Measurements from ENCODE around the gene SAMSN1.

DNA sequence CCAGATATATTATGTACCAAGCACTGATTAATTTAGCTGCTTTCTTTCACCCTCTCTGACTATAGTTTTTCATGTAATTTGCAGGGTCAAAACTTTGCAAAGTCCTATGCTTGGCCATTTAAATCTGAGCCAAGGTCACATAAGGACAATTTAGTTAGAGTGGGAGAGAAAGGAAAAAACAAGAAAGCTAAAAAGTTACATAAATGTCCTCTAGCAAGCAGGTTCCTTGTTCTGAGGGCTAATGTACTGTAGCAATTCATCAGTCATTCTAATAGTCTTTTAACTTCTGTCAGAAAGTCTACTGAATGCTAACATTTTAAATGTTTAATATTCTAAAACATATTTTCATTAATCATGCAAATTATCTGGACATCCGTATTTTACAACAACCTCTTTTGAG lies 68.3 kb downstream of the SAMSN1 start:
- TF ChIP-seq, protein P1, sequence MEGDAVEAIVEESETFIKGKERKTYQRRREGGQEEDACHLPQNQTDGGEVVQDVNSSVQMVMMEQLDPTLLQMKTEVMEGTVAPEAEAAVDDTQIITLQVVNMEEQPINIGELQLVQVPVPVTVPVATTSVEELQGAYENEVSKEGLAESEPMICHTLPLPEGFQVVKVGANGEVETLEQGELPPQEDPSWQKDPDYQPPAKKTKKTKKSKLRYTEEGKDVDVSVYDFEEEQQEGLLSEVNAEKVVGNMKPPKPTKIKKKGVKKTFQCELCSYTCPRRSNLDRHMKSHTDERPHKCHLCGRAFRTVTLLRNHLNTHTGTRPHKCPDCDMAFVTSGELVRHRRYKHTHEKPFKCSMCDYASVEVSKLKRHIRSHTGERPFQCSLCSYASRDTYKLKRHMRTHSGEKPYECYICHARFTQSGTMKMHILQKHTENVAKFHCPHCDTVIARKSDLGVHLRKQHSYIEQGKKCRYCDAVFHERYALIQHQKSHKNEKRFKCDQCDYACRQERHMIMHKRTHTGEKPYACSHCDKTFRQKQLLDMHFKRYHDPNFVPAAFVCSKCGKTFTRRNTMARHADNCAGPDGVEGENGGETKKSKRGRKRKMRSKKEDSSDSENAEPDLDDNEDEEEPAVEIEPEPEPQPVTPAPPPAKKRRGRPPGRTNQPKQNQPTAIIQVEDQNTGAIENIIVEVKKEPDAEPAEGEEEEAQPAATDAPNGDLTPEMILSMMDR (conservative IDR thresholded peaks at IDR 0.05): no peak
- TF ChIP-seq ZFX (IDR thresholded peaks at IDR 0.05): no peak

Data from C4-2B (cell line).